Keratinocyte (primary cell): ENCODE results near the gene OSBPL5.

ENCODE experiments used
- CTCF ChIP-seq, 3 experiments: IDR thresholded peaks in 1 of 3; conservative IDR thresholded peaks in 1 of 3; optimal IDR thresholded peaks in 1 of 3; 2 replicates in 2 of 3; 3 replicates in 1 of 3; pipeline versions ENCODE3 to v1.5.1; 2011; ENCODE audit warnings: low read length in 3 of 3, mild to moderate bottlenecking in 3 of 3, moderate library complexity in 2 of 3, control low read depth in 1 of 3, inconsistent platforms in 1 of 3; ENCODE audit not compliant: insufficient read depth in 2 of 3; ENCODE audit errors: extremely low read depth in 1 of 3
- EZH2 ChIP-seq: IDR thresholded peaks from one replicate; pipeline ENCODE4 v1.6.1; 2012; ENCODE audit warnings: inconsistent platforms, mild to moderate bottlenecking, low read length, moderate library complexity

GRCh38 chr11:3180869-3181268 lies 15.8 kb upstream of the OSBPL5 start:
- TF ChIP-seq CTCF (optimal IDR thresholded peaks at IDR 0.05 in 1 of 3, IDR thresholded peaks at IDR 0.05 in 1 of 3, conservative IDR thresholded peaks at IDR 0.05 in 1 of 3; ENCODE audit: extremely low read depth in 1 of 3, insufficient read depth in 2 of 3, low read length in 3 of 3), result no peak
- no peak for TF ChIP-seq EZH2
